ENCODE results near the gene CT83. TPM values are rescaled to one million over a fixed set of nuclear protein-coding genes. Genes with fewer than 3 reads are reported as not detected.

Gene CT83
- not detected in 2 replicates for polyA plus RNA-seq (2014; cell fraction: cytosol; rRNA removed)
- not detected in 2 replicates for polyA plus RNA-seq (2014; cell fraction: nucleus; rRNA removed)

GRCh38 chrX:116462822-116463221 is at the start of gene CT83:
Gene CT83, minus strand, starts transcription at chrX:116462976. Its CDS starts 120 bp downstream, at chrX:116462856.
- no peak for DNase-seq (ENCODE audit: low spot score)

- no peak for DNase-seq (ENCODE audit: low spot score)
These were observed 37.0 kb upstream of the CT83 start for GRCh38 chrX:116499780-116500179.

GRCh38 chrX:116493271-116493670 is 30.5 kb upstream of the CT83 start:
- DNase-seq (ENCODE audit: low spot score) = no peak

GRCh38 chrX:116490104-116490503 is 27.3 kb upstream of the CT83 start:
- peak; percentile 4 for DNase-seq (ENCODE audit: low spot score)

- DNase-seq (ENCODE audit: low spot score) = no peak
These were observed 17.3 kb upstream of the CT83 start for GRCh38 chrX:116480059-116480458.

GRCh38 chrX:116449156-116449555 is 13.6 kb downstream of the CT83 start:
- DNase-seq (ENCODE audit: low spot score) = no peak

GRCh38 chrX:116436358-116436816 is 26.4 kb downstream of the CT83 start, which contains the start of gene SLC6A14:
Gene SLC6A14, plus strand, starts transcription at chrX:116436606. Its CDS starts 104 bp downstream, at chrX:116436710.
- DNase-seq (ENCODE audit: low spot score) = no peak

- DNase-seq (ENCODE audit: low spot score) = no peak
These were observed 27.2 kb downstream of the CT83 start for GRCh38 chrX:116435597-116435996.

GRCh38 chrX:116427978-116428377 is 34.8 kb downstream of the CT83 start:
- no peak for DNase-seq (ENCODE audit: low spot score)

- DNase-seq (ENCODE audit: low spot score) = no peak
These were observed 44.8 kb downstream of the CT83 start for GRCh38 chrX:116417968-116418367.

- no peak for DNase-seq (ENCODE audit: low spot score)
These were observed 45.6 kb downstream of the CT83 start for GRCh38 chrX:116417214-116417613.

GRCh38 chrX:116413273-116413672 is 49.5 kb downstream of the CT83 start:
- no peak for DNase-seq (ENCODE audit: low spot score)
